Skin epidermis (tissue), 12 donors: Measurements from ENCODE around the gene CPEB3.
"Not testable (repeated sequence)": the region's sequence is repeated elsewhere in the genome, so short reads cannot be mapped to it uniquely, and the experiment has no call there.

ENCODE experiments used
- H3K27ac ChIP-seq, 21 experiments: fragments of 200-600 bp; sonication (generic) in 11 of 21; one replicate each; pipeline ENCODE4 v1.5.0; 2020; ENCODE audit warnings: mild to moderate bottlenecking in 3 of 21, inconsistent platforms in 2 of 21, moderate library complexity in 2 of 21
- H3K4me3 ChIP-seq, 7 experiments: fragments of 200-600 bp; sonication (generic) in 2 of 7; one replicate each; pipeline ENCODE4 v1.5.0; 2020; ENCODE audit warnings: inconsistent platforms in 2 of 7, mild to moderate bottlenecking in 2 of 7, moderate library complexity in 1 of 7

CPEB3 gene

GRCh38 chr10:92066386-92066785 lies 224.5 kb downstream of the CPEB3 start:
- Histone ChIP-seq H3K4me3 (no peak overlapping the region), H3K27ac (no peak overlapping the region)

- Histone ChIP-seq H3K27ac (no peak overlapping the region), H3K4me3 (no peak overlapping the region)
Observed at GRCh38 chr10:92064506-92064905, 226.4 kb downstream of the CPEB3 start.

GRCh38 chr10:92062273-92062672 lies 228.6 kb downstream of the CPEB3 start:
- Histone ChIP-seq H3K27ac (no peak overlapping the region), H3K4me3 (no peak overlapping the region)

GRCh38 chr10:92054807-92055206 lies 236.1 kb downstream of the CPEB3 start:
- Histone ChIP-seq H3K27ac (no peak overlapping the region), H3K4me3 (no peak overlapping the region)

- no peak overlapping the region for H3K4me3 ChIP-seq
- no peak overlapping the region for H3K27ac ChIP-seq
Observed at GRCh38 chr10:92052741-92053140, 238.1 kb downstream of the CPEB3 start.

GRCh38 chr10:92052088-92052487 lies 238.8 kb downstream of the CPEB3 start:
- H3K27ac ChIP-seq, result no peak overlapping the region
- H3K4me3 ChIP-seq, result no peak overlapping the region

- no peak overlapping the region for H3K4me3 ChIP-seq
- H3K27ac ChIP-seq, result no peak overlapping the region
Observed at GRCh38 chr10:92047215-92047614, 243.7 kb downstream of the CPEB3 start.

- Histone ChIP-seq H3K4me3 (no peak overlapping the region), H3K27ac (no peak overlapping the region)
Observed at GRCh38 chr10:92045641-92046106, 245.2 kb downstream of the CPEB3 start.

GRCh38 chr10:92042541-92042940 lies 248.3 kb downstream of the CPEB3 start:
- H3K4me3 ChIP-seq, result no peak overlapping the region
- no peak overlapping the region for H3K27ac ChIP-seq

GRCh38 chr10:92038949-92039348 lies 251.9 kb downstream of the CPEB3 start:
- Histone ChIP-seq H3K27ac (no peak overlapping the region), H3K4me3 (no peak overlapping the region)

- not testable (repeated sequence) for H3K4me3 ChIP-seq
Observed at GRCh38 chr10:92033070-92033469, 257.8 kb downstream of the CPEB3 start.

GRCh38 chr10:92031580-92031979 lies 259.3 kb downstream of the CPEB3 start:
- Histone ChIP-seq H3K4me3 (no peak overlapping the region), H3K27ac (no peak overlapping the region)

More at GRCh38 chr10:92033070-92033469, 257.8 kb downstream of the CPEB3 start:
- H3K27ac ChIP-seq, result not testable (repeated sequence)

- no peak overlapping the region for H3K4me3 ChIP-seq
Observed at GRCh38 chr10:92027141-92027540, 263.7 kb downstream of the CPEB3 start.

GRCh38 chr10:92025340-92025739 lies 265.5 kb downstream of the CPEB3 start:
- H3K4me3 ChIP-seq, H3K27ac ChIP-seq: not testable (repeated sequence)

More at GRCh38 chr10:92027141-92027540, 263.7 kb downstream of the CPEB3 start:
- no peak overlapping the region for H3K27ac ChIP-seq

- no peak overlapping the region for H3K27ac ChIP-seq
- no peak overlapping the region for H3K4me3 ChIP-seq
Observed at GRCh38 chr10:92024700-92025099, 266.2 kb downstream of the CPEB3 start.

GRCh38 chr10:92014620-92015019 lies 276.3 kb downstream of the CPEB3 start:
- H3K27ac ChIP-seq, result no peak overlapping the region
- H3K4me3 ChIP-seq, result no peak overlapping the region

GRCh38 chr10:92011560-92012214 lies 279.2 kb downstream of the CPEB3 start:
- H3K4me3 ChIP-seq, result no peak overlapping the region
- H3K27ac ChIP-seq, result no peak overlapping the region

GRCh38 chr10:92010047-92010735 lies 280.7 kb downstream of the CPEB3 start:
- no peak overlapping the region for H3K4me3 ChIP-seq
- H3K27ac ChIP-seq, result no peak overlapping the region

- Histone ChIP-seq H3K4me3 (no peak overlapping the region), H3K27ac (no peak overlapping the region)
Observed at GRCh38 chr10:92009445-92009844, 281.4 kb downstream of the CPEB3 start.

- Histone ChIP-seq H3K27ac (no peak overlapping the region), H3K4me3 (no peak overlapping the region)
Observed at GRCh38 chr10:92005978-92006377, 284.9 kb downstream of the CPEB3 start.

- H3K27ac ChIP-seq, result no peak overlapping the region
- no peak overlapping the region for H3K4me3 ChIP-seq
Observed at GRCh38 chr10:92003258-92003657, 287.6 kb downstream of the CPEB3 start.
